Hematopoietic multipotent progenitor cell treated with erythropoietin and hydrocortisone succinate and interleukin-3 and kit ligand, for 8 days (in vitro differentiated cells): ENCODE data around the gene CD2.

Experiments used
- DNase-seq: peaks from one replicate; pipeline ENCODE4 v3.0.0-alpha.2; 2015

CD2 gene

DNA sequence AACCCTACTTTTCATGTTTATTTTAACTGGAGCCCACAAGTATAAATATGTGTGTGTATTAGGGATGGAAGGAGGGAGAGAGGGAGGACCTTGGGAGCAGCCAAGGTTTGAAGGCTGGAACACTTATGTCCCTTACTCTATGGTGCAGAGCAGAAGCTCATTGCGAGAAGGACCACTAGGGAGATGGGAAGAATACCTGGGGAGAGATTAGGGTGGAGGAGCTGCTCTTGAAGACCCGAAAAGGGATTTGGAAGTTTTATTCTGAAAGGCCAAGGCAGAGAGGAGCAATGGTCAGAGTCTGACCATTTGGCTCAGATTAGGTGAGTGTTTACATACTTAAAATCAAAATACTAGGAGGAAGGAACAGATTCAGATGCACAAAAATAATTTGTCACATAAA lies 8.1 kb downstream of the CD2 start:
- DNase-seq, result no peak

DNA sequence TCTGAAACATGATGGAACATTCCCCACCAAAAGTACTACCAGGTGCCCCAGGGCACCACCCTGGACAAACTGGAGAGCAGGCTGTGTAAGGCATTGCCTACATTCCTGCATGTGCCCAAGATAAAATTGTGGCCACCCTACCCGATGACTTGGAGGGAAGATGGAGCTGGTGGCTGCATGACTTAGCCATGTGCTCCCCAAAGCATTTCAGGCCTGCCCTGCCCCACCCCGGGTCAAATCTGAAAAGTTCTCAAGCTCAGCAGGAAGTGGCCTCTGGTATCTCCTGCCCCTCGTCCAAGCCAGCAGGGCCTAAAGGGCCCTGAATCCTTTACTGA lies 8.5 kb downstream of the CD2 start:
- DNase-seq, result peak; percentile 16

DNA sequence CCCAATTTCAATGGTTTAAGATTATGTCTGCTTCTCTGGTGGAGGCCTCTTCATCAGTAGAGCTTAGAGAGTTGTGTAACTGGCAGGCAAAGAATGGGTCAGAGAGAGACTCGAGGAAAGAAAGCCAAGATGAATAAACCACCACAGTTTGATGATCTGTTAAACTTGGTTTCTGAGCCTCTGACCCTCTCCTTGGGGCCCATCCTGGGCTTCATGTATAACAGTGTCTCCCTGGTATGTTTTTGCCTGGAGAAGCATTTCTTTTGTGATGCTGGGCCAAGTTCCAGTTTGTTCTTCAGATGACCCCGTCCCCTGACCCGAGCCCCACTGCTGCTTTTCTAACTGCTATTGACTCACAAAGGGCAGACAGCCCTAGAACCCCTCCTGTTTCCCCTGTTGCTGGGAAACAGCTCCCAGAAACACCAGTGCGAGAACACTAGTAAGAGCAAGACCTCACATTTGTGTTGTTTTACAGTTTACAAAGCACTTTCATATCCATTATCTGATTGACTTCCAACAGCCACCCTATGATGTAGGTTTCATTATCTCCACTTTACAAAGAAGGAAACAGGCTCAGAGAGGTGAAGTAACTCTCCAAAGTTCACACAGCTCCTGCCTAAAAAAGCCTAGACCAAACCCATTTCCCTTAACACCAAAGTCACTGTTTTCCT lies 9.0 kb downstream of the CD2 start:
- DNase-seq, result no peak

DNA sequence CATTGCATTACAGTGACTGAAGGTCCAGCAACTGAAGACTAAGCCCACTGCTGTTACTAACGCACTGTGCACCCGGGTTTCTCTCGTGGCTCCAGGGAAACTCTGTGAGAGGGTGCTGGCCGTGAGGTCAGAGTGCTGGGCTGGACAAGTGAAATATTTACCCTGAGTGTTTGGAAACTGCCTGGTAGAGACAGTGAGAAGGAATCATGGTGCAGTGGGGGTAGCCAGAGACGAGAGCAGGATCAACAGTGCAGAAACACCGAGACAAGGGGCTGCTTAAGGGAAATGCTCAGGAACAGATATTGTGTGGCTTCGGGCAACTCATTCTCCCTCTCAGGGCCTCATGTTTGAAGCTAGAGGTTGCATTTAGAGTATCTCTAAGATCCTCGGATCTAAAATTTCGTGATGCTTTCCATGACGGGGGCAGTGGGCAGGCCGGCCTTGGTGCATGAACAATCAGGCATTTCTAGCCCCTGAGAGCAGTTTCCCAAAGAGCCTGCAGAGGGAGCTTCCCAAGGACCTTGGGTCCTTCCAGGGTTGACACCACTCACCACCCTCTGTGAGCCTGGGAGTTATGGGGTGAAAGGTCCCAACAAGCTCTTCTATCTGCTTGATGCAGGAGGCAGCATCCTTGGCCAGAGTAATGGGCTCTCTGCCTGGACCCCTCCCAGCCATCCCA lies 9.7 kb downstream of the CD2 start:
- peak; percentile 51 for DNase-seq

DNA sequence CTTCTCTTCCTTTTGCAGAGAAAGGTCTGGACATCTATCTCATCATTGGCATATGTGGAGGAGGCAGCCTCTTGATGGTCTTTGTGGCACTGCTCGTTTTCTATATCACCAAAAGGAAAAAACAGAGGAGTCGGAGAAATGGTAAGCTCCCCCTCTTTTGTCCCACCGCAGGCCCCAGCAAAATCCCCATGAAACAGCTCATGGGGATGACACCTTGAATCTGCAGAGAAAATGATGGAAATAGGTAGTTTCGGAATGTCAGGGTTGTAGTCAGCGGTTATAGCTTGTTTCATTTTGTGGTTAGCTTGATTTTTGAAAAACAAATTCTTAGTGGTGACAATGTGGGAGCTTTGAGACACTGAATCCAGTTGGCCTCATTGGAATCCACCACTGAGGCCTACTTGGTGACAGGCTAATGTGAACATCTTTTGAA lies 10.3 kb downstream of the CD2 start:
- DNase-seq, result no peak

DNA sequence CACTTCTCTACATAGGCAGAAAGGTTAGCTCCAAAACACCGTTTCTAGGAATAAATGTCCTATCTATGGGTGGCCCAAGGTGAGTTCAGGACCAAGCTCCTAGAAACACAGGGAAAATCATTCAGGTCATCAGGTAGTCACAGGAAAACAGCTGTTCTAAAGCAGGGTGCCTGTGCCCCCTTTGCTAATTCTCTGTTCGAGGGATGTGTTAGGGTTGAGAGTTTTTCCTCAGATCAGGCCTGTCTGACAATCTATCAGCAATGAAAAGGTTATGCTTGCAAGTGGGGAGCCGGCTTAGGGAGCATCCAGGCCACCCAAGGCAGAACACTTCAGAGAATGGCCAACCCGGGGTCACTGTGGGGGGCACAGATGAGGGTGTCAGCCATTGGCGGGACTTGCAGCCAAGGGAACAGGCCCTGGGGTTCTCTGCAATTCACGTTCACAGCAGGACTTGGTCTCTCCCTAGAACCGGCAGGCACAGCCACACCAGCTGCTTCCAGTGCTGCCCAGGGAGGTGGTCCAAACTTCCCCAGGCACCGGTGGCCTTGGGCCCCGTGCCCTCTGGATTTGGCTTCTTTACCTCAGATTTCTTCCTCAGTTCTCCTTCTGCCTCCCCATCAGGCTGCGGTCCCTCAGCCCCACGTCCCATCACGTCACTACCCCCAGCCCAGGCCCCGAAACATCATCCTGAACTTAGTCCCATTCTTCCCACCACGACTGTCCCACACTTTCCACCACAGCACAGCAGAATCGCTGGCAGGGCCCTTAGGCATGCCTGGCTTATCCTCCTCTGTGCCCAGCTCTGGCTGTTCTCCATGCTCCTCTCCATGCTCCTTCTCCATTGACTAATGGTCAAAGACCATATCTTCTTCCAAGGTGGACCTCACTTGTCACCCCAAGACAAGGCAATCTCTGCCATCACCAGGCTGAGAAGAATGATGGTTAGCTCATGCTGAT lies 11.0 kb downstream of the CD2 start:
- no peak for DNase-seq

DNA sequence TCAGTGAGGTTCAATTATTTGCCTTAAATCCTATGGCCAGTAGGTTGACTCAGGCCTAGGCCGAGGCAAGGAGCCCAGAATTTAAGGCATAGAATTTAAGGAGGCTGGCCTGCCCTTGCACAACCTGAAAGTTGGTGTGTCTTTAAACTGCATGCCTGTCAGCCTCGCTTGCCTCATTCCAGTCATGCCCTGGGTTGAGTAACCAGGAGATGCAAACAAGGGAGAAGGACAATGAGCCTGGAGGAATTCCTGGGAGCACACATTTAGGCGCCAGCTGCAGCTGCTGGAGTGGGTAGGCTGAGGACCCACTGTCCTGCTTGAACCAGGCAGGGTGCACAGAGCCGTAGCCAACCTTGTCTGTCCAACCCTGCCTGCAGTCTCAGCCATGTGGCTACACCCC lies 11.7 kb downstream of the CD2 start:
- DNase-seq, result no peak

DNA sequence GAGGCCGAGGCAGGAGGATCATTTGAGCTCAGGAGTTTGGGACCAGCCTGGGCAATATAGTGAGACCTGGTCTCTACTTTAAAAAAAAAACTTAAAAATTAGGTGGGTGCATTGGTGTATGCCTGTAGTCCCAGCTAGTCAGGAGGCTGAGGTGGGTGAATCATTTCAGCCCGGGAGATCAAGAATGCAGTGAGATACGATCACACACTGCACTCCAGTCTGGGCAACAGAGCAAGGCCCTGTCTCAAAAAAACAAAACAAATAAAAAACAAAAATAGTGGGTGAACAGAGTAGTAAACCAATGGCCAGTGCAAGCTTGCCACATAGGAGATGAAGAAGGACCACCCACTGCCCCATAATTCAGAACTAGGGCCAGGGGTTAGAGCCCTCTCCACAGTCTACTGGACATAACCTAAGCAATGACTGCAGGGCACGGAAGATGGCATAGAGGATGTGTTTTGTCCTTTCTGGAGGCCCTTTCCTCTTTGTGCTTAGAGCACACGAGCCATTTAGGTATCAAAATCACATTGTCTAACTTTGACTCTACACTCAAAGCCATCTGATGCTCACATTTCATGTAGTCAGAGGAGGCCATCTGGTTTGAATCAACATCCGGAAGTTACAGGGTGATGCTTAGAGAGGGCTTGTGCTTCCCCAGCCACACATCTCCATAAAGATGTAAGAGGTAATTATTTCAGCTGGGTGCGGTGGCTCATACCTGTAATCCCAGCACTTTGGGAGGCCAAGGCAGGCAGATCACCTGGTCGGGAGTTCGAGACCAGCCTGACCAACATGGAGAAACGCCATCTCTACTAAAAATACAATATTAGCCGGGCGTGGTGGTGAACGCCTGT lies 12.6 kb downstream of the CD2 start:
- no peak for DNase-seq

DNA sequence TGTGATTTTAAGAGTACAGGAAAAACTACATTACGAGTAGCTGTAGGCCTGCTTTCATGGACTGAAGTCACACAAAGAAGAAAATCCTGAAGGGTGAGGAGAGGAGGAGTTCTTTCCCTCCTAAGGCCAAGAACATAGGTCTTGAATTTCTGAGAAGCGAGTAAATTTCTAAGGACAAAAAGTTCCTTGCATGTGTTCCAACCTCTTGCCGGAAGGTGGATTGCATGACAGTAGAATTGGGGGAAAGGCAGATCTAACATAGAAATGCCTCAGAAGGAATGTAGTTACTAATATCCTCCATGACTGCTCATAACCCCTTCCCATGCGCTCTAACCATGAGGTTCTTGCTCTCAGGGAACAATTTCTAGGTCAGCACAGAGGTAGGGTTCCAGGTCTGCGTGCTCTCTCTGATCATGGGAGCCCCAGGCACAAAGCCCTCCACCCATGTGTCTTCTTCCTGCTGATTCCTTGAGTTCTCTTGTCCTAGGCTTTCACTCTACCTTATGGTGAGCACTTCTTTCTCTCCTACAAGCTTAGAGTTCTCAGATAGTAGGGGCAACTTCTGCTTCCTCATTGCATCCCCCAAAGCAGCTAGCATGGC lies 13.7 kb downstream of the CD2 start:
- no peak for DNase-seq

DNA sequence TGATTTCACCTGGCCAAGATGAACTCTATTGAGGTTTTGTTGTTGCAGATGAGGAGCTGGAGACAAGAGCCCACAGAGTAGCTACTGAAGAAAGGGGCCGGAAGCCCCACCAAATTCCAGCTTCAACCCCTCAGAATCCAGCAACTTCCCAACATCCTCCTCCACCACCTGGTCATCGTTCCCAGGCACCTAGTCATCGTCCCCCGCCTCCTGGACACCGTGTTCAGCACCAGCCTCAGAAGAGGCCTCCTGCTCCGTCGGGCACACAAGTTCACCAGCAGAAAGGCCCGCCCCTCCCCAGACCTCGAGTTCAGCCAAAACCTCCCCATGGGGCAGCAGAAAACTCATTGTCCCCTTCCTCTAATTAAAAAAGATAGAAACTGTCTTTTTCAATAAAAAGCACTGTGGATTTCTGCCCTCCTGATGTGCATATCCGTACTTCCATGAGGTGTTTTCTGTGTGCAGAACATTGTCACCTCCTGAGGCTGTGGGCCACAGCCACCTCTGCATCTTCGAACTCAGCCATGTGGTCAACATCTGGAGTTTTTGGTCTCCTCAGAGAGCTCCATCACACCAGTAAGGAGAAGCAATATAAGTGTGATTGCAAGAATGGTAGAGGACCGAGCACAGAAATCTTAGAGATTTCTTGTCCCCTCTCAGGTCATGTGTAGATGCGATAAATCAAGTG lies 14.3 kb downstream of the CD2 start:
- no peak for DNase-seq

DNA sequence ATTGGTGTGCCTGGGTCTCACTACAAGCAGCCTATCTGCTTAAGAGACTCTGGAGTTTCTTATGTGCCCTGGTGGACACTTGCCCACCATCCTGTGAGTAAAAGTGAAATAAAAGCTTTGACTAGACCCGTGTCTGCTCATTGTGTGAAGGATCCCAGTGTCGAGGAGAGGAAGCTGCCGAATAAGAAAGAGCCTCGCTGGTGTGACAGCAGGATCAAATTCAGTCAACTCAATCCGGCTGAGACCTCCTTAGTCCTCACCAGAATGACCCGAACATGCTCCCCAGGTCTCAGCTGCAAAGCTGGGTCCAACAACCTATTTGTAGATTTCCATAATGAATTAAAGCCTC lies 14.8 kb downstream of the CD2 start:
- DNase-seq, result no peak

DNA sequence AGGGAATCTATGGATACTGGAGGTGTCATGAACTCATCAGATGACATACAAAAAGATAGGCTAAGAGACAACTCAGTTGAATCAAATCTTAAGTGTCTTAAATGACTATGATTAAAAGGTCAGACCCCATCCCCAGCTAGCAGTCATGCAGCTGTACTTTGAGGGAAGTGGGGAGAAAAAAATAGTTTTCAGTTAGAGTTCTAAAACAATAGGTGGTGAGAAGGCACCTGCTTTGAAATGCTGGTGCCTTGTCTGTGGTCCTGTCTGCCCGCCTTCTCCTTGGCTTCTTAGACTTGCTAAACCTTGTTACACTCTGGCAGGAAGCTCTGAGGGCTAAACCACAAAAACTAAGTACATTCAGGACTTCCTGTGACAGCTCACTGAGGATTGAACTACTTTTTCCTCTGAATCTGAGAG lies 15.3 kb downstream of the CD2 start:
- DNase-seq, result no peak

DNA sequence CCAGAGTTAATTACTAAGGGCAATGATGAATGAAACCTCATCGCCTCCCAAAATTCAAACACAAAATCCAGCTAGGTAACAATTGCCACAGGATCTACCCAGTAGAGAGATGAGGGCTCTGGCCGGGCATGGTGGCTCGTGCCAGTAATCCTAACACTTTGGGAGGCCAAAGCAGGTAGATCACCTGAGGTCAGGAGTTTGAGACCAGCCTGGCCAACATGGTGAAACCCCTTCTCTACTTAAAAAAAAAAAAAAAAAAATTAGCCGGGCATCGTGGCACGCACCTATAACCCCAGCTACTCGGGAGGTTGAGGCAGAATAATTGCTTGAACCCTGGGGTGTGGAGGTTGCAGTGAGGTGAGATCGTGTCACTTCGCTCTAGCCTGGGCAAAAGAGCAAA lies 15.8 kb downstream of the CD2 start:
- DNase-seq, result no peak

DNA sequence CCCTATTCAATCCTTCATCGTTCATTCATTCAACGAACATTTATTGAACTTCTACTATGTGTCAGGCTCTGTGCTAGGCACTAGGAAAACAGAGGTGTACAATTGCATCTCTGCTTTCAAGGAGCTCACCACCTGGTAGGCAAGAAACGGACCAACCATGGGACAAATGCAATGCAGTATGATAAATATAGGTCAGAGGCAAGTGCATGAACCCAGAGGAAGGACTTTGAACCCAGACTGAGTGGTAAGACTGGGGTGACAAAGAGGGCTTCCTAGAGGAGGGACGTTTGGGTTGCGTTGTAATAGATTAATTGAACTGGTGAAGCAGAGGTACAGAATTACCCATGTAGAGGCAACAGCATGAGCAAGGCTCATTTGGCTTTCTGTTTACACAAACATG lies 16.4 kb downstream of the CD2 start:
- no peak for DNase-seq

DNA sequence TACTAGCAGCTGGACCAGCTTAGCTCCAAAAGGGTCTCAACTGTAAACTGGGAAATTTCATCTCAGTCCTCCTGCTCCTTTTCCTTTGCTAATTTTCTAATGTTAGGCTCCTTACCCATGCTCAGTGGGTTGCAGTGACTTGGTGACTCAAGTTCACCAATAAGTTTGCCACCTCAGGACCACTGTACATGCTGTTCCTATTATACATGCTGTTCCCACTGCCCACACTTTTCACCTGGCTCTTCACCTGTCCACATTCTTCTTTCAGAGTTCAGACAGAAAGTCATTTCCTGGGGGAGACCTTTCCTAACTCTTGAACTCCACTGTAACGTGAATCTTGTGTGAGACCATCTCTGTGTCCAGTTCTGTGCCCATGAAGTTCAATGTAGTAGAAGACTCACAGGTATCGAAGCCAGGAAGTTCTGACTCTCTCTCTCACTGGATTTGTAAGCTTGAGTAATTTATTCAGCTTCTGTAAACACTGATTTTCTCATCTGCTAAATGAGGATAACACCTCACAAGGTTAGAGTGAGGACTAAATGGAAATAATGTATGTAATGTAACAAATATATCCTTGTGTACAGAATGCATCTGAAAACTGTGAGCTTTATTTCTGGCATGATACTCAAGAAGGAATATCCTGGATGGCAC lies 17.9 kb downstream of the CD2 start:
- DNase-seq, result no peak

DNA sequence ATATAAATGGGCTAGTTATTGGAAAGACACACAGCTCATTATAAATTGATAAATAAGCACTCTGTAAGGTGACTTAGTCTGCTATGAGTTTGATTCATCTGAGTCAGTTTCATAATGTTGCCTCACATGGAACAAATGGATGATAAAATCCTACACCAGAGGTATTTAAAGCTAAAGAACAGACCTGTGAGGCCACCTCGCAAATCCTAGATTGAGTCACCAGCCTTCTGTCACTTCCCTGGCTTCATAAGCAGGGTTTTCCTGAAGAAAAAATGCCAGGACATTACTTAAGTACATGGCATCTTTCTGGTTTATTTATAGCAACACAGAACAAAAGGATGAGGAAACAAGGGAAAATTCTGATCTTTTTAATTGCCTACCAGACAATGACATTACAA lies 18.4 kb downstream of the CD2 start:
- DNase-seq, result no peak

DNA sequence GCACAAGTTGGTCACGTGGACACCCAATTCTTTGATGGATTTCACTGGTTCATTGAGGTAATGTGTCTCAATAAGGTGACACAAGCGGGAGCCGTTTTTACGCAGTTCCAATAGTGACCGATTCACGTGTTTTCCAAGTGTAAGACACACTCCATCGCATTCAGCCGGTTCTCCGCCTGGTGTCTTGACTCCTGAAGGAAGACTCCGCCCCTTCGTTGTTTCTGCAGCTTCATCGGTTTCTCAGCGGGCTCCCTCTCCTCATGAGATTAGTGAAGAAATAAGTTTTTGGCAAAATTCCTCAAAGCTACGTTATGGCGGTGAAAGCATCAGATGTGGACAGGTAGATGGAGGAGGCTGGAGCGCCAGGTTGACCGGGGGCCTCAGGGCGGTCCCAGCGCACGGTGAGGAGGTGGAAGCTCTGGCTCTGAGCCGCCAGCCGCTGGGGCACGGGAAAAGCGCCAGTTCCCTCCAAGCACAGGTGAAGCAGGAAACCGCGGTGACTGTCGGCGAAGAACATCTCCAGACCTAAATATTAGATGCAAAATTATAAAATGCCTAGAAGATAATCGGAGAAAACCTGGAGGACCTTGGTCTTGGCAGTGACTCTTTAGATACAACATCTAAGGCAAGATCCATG lies 21.0 kb downstream of the CD2 start:
- no peak for DNase-seq

DNA sequence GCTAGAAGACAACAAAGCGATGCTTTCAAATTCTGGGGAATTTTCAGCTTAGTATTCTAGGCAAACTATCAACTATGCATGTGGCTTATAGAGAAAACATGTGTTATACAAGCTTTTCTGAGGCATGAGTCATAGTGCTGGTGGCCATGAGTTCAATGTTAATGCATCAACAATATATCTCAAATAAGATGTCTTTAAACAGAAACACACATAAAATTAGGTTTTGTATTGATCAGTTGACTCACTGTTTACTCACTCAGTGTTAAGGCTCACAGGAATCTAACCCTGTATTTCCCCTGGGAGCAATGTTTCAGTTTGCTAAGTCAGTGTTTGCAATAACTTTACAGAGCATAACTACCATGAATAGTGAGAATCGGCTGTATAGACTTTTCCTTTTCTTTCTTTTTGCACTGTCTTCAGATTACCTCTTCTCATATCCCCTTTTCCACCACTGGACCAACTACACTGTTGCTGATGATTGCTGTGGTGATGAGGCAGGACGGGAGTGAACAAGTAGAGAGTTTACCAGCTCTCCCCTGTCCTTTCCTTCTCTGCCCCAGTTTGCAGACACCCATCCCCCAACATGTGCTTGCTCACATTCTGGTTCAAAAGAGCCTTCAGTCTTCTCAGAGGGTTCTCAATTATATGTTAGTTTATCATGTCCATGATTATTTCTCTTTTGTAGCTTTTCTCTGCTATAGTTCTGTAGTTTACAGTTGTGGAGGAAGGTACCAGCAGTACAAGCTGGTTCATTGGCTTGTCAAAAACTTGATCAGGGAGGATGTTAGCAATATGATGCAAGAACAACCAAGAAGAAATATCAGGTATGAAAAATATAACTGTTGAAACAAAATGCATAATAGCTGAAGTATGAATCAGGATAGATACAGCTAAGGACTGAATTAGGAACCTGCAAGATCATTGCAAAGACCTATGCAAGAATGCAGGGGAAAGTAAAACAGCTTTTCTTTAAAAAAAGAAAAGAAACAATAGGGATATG lies 23.9 kb downstream of the CD2 start:
- no peak for DNase-seq

DNA sequence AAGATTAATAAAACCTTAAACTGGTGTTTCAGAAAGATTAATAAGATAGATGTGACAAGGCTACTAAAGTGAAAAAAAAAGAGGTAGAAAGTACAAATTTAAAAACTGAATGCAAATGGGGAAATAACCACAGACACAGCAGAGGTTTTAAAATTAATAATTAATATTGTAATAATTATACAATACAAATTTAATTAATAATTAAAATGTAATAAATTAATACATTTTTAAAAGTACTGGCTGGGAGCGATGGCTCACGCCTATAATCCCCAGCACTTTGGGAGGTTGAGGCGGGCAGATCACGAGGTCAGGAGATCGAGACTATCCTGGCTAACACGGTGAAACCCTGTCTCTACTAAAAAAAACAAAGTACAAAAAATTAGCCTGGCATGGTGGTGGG lies 26.8 kb downstream of the CD2 start:
- no peak for DNase-seq

DNA sequence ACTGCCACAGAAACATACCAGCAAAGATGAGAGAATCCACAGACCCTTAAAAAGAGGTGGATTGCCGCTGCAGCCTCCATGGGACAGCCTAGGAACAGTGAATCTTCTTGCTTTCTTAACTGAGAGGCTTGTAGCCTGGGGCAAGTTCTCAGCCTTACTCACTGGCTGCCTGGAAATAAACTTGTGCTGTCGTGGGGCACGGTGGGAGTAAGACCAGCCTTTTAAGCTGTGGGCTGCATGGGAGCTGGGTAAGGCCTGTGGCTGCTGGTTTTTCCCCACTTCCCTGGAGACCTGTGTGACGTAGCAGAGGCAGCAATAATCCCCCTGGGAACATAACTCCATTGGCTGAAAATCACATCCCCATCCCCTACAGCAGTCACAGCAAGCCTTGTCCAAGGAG lies 30.8 kb downstream of the CD2 start:
- no peak for DNase-seq
